ENCODE measurements around the gene TNS1. TPM values are rescaled to one million over a fixed set of nuclear protein-coding genes. Genes with fewer than 3 reads are reported as not detected.
A peak's percentile ranks its signal among the peaks of the same experiment; 100 is the strongest.

TNS1 gene
- total and polyA plus RNA-seq, 2 experiments from 2014 or later: 16.2 to 27.6 TPM

DNA sequence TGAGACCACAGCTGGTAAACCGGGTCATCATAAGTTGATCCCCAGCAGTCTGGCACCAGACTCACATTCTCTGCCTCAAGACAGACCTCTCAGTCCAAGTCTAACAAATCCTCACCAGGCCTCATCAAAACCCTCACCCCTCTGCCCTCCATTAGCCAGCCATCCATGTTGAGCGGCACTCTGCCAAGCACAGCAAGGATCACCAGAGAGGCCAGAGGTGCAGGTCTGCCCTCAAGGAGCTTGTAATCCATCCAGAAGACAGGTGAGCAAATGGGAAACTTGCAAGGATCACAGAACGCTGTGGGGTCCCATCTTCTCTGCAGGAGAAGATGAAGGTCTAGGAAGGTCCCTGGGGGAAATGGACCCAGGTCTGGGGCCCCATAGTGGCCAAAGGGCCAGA lies 63.6 kb downstream of the TNS1 start:
- no peak overlapping the region for H3K27ac ChIP-seq
- no peak overlapping the region for H3K4me3 ChIP-seq
- H3K9me2 ChIP-seq (replicated peaks; ENCODE audit: insufficient read depth): no peaks in the 10 kb centered on the region
- no peak for DNase-seq (ENCODE audit: low spot score)
- H3K36me3 ChIP-seq (replicated peaks; ENCODE audit: insufficient read depth, low read depth): no peaks in the 10 kb centered on the region
- H3K9me3 ChIP-seq (ENCODE audit: low read depth): no peaks in the 10 kb centered on the region
- H2AFZ ChIP-seq: no peak overlapping the region
- peaks cover 71% of the 10 kb centered on the region for H3K4me1 ChIP-seq (ENCODE audit: insufficient read depth)
- WGBS (ENCODE audit: low lambda C conversion rate, missing lambda C conversion rate): 95% methylated on average over 3 of the region's 3 CpGs
- no peaks in the 10 kb centered on the region for H3K27me3 ChIP-seq
- TF ChIP-seq EZH2 (IDR thresholded peaks at IDR 0.05; ENCODE audit: borderline replicate concordance): no peak
- TF ChIP-seq CTCF (IDR thresholded peaks at IDR 0.05; ENCODE audit: poor library complexity): no peak
- TF ChIP-seq EZH2phosphoT487 (IDR thresholded peaks at IDR 0.05; ENCODE audit: low read depth, severe bottlenecking, unreplicated experiment): no peak
- H3K79me2 ChIP-seq: peaks cover 56% of the 10 kb centered on the region
- H4K20me1 ChIP-seq (ENCODE audit: insufficient read depth, poor library complexity, severe bottlenecking): peaks cover 19% of the 10 kb centered on the region
- H3K4me2 ChIP-seq: no peak overlapping the region

DNA sequence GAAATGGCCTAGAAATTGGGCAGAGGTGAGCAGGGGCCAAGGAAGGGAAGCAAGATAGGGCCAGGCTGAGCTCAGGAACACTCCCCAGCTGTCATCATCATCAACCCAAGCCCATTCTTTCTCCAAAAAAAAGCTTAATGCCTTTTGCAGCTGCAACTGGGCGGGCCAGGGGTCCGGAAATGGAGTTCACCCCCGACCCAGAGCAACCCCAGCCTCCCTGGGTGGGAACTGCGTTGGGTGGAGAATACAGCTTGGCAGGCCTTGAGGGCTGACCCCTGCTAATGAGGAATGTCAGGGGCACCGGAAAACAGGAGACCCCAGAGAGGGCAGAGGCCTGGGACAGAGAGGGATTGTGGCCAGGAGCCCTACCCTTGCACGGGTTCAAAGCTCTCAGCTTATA lies 64.8 kb downstream of the TNS1 start:
- no peak overlapping the region for H3K4me2 ChIP-seq
- peaks cover 19% of the 10 kb centered on the region for H4K20me1 ChIP-seq (ENCODE audit: insufficient read depth, poor library complexity, severe bottlenecking)

GRCh38 chr2:217937446-217937845 lies 65.3 kb downstream of the TNS1 start:
- H3K9me3 ChIP-seq (ENCODE audit: low read depth): no peaks in the 10 kb centered on the region
- H3K27me3 ChIP-seq: no peaks in the 10 kb centered on the region
- peak overlapping the region; percentile 70 for H3K27ac ChIP-seq
- DNase-seq (ENCODE audit: low spot score): no peak
- 46% methylated on average over 8 of the region's 8 CpGs for WGBS (ENCODE audit: low lambda C conversion rate, missing lambda C conversion rate)
- H3K4me3 ChIP-seq: no peak overlapping the region
- peaks cover 68% of the 10 kb centered on the region for H3K4me1 ChIP-seq (ENCODE audit: insufficient read depth)
- peaks cover 70% of the 10 kb centered on the region for H3K79me2 ChIP-seq
- peak overlapping the region; percentile 47 for H3K4me2 ChIP-seq
- peaks cover 19% of the 10 kb centered on the region for H4K20me1 ChIP-seq (ENCODE audit: insufficient read depth, poor library complexity, severe bottlenecking)
- H3K36me3 ChIP-seq (replicated peaks; ENCODE audit: insufficient read depth, low read depth): no peaks in the 10 kb centered on the region
- no peak overlapping the region for H2AFZ ChIP-seq
- no peaks in the 10 kb centered on the region for H3K9me2 ChIP-seq (replicated peaks; ENCODE audit: insufficient read depth)
- TF ChIP-seq CTCF (IDR thresholded peaks at IDR 0.05; ENCODE audit: poor library complexity) (no peak), EZH2 (IDR thresholded peaks at IDR 0.05; ENCODE audit: borderline replicate concordance) (no peak), EZH2phosphoT487 (IDR thresholded peaks at IDR 0.05; ENCODE audit: low read depth, severe bottlenecking, unreplicated experiment) (no peak)

More for the DNA sequence above, 64.8 kb downstream of the TNS1 start:
- WGBS (ENCODE audit: low lambda C conversion rate, missing lambda C conversion rate): 71% methylated on average over 6 of the region's 6 CpGs
- H3K4me1 ChIP-seq (ENCODE audit: insufficient read depth): peaks cover 71% of the 10 kb centered on the region
- DNase-seq (ENCODE audit: low spot score): no peak
- TF ChIP-seq EZH2 (IDR thresholded peaks at IDR 0.05; ENCODE audit: borderline replicate concordance): no peak
- TF ChIP-seq CTCF (IDR thresholded peaks at IDR 0.05; ENCODE audit: poor library complexity): no peak
- TF ChIP-seq EZH2phosphoT487 (IDR thresholded peaks at IDR 0.05; ENCODE audit: low read depth, severe bottlenecking, unreplicated experiment): no peak
- H2AFZ ChIP-seq: no peak overlapping the region
- H3K27me3 ChIP-seq: no peaks in the 10 kb centered on the region
- peaks cover 68% of the 10 kb centered on the region for H3K79me2 ChIP-seq
- H3K36me3 ChIP-seq (replicated peaks; ENCODE audit: insufficient read depth, low read depth): no peaks in the 10 kb centered on the region
- H3K4me3 ChIP-seq: no peak overlapping the region
- H3K9me2 ChIP-seq (replicated peaks; ENCODE audit: insufficient read depth): no peaks in the 10 kb centered on the region
- peak overlapping the region; percentile 70 for H3K27ac ChIP-seq
- no peaks in the 10 kb centered on the region for H3K9me3 ChIP-seq (ENCODE audit: low read depth)

DNA sequence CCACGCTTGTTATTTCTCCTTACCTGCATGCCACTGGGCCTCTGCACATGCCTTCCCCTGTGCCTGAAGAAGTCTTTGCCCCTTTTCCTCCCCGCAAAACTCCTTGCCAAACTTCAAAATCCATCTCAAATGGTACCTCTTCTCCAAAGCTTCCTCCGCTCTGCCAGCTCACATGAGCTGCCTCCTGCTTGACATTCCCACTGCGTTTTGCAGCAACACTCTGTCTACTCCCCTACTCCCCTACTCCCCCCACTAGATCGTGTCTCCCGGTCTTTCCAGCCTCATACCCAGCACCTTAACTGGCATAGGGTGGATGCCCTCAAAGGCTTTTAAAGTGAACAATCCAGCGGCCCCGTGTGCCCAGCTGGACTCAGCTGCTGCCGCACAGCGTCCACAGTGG lies 65.8 kb downstream of the TNS1 start:
- Histone ChIP-seq H3K27me3 (no peaks in the 10 kb centered on the region), H3K79me2 (peaks cover 70% of the 10 kb centered on the region), H3K9me3 (ENCODE audit: low read depth) (no peaks in the 10 kb centered on the region), H2AFZ (no peak overlapping the region), H3K36me3 (replicated peaks; ENCODE audit: insufficient read depth, low read depth) (no peaks in the 10 kb centered on the region), H4K20me1 (ENCODE audit: insufficient read depth, poor library complexity, severe bottlenecking) (peaks cover 14% of the 10 kb centered on the region), H3K27ac (peak overlapping the region; percentile 70), H3K4me2 (peak overlapping the region; percentile 47), H3K4me3 (no peak overlapping the region), H3K9me2 (replicated peaks; ENCODE audit: insufficient read depth) (no peaks in the 10 kb centered on the region), H3K4me1 (ENCODE audit: insufficient read depth) (peaks cover 63% of the 10 kb centered on the region)
- WGBS (ENCODE audit: low lambda C conversion rate, missing lambda C conversion rate): 70% methylated on average over 9 of the region's 10 CpGs
- TF ChIP-seq EZH2phosphoT487 (IDR thresholded peaks at IDR 0.05; ENCODE audit: low read depth, severe bottlenecking, unreplicated experiment) (no peak), CTCF (IDR thresholded peaks at IDR 0.05; ENCODE audit: poor library complexity) (no peak), EZH2 (IDR thresholded peaks at IDR 0.05; ENCODE audit: borderline replicate concordance) (no peak)
- no peak for DNase-seq (ENCODE audit: low spot score)

All from hepatocyte (in vitro differentiated cells).